ENCODE data around the gene FAM89A. TPM values are rescaled to one million over a fixed set of nuclear protein-coding genes. Genes with fewer than 3 reads are reported as not detected.

The FAM89A gene
- total RNA-seq, 1 experiment from 2014 or later = 1.5 TPM

DNA sequence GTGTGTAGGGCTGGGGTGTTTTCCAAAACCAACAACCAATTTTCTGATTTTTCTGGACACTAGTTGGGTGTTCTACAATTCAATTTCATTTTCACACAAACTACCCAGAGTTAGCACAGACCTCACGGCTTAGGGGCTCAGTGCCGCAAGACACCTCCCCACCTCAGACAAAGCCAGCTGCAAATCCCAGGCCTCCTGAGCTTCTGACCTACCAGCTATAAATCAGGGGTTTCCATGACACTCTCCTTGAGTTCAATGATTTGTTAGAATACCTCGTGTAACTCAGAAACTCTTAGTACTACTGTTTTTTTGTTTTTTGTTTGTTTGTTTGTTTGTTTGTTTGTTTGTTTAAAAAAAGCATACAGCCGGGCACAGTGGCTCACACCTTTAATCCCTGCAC, 28.7 kb upstream of the FAM89A start:
- no CpG with 5 or more reads among the region's 4 CpGs for WGBS (ENCODE audit: extremely low coverage, insufficient read length, low lambda C conversion rate)
- no peaks in the 10 kb centered on the region for H3K27me3 ChIP-seq (ENCODE audit: insufficient read depth, low read length)
- H2BK15ac ChIP-seq (ENCODE audit: low read depth, low read length) = no peak overlapping the region
- no peak overlapping the region for H2BK12ac ChIP-seq (ENCODE audit: insufficient read length, low read depth, low read length)
- no peaks in the 10 kb centered on the region for H3K9me3 ChIP-seq (ENCODE audit: control insufficient read depth, low read depth, low read length)
- no peak overlapping the region for H3K27ac ChIP-seq (ENCODE audit: insufficient read length, low read depth, low read length)
- H4K5ac ChIP-seq (ENCODE audit: insufficient read length, low read depth, low read length) = no peak overlapping the region
- no peak overlapping the region for H3K14ac ChIP-seq (ENCODE audit: insufficient read depth, low read length)
- H3K36me3 Mint-ChIP-seq (ENCODE audit: insufficient read depth in 1 of 3, low read depth in 3 of 3) = peaks cover 0 to 4% (median 0%) of the 10 kb centered on the region in 3 experiments; a peak in 2 of 7 replicates
- H4K20me1 ChIP-seq (ENCODE audit: control insufficient read depth, insufficient read depth, insufficient read length) = no peaks in the 10 kb centered on the region
- no peak overlapping the region for H3K56ac ChIP-seq (ENCODE audit: insufficient read length, low read depth, low read length)
- no peak overlapping the region for H2AFZ ChIP-seq (ENCODE audit: low read length)
- H3K27ac Mint-ChIP-seq = no peak overlapping the region
- H3K79me2 ChIP-seq (ENCODE audit: insufficient read depth, low read length) = no peaks in the 10 kb centered on the region
- H2BK5ac ChIP-seq (ENCODE audit: insufficient read length, low read length) = no peak overlapping the region
- peaks cover 7 to 14% of the 10 kb centered on the region in 2 experiments for H3K4me1 Mint-ChIP-seq
- TF ChIP-seq CTCF (conservative IDR thresholded peaks at IDR 0.05) = no peak
- no peak overlapping the region for H3T11ph ChIP-seq (ENCODE audit: low read length)
- peaks cover 3 to 4% of the 10 kb centered on the region in 2 experiments; a peak in 4 of 5 replicates for H3K9me3 Mint-ChIP-seq
- no peak overlapping the region for H2AK5ac ChIP-seq (ENCODE audit: insufficient read length, low read length)
- H3K23ac ChIP-seq (ENCODE audit: insufficient read length, low read depth, low read length) = no peak overlapping the region
- no peaks in the 10 kb centered on the region for H3K23me2 ChIP-seq (ENCODE audit: insufficient read length, low read depth, low read length, poor library complexity, severe bottlenecking)
- H3K4ac ChIP-seq (ENCODE audit: low read depth, low read length) = no peak overlapping the region
- H2BK120ac ChIP-seq (ENCODE audit: low read depth, low read length, poor library complexity, severe bottlenecking) = no peak overlapping the region
- H3K79me1 ChIP-seq (ENCODE audit: insufficient read depth, low read depth, low read length, poor library complexity, severe bottlenecking) = no peaks in the 10 kb centered on the region
- no peak for DNase-seq
- no peak overlapping the region for H3K4me3 Mint-ChIP-seq
- no peaks in the 10 kb centered on the region for H3K4me1 ChIP-seq (ENCODE audit: insufficient read depth, low read length)
- peaks cover 92% of the 10 kb centered on the region for H3K27me3 Mint-ChIP-seq (ENCODE audit: low read depth)
- H3K18ac ChIP-seq (ENCODE audit: insufficient read length, low read depth, low read length) = no peak overlapping the region
- no peak overlapping the region for H4K91ac ChIP-seq (ENCODE audit: insufficient read length, low read depth, low read length)
- no peak overlapping the region for H2BK20ac ChIP-seq (ENCODE audit: low read depth, low read length, poor library complexity, severe bottlenecking)
- H4K8ac ChIP-seq (replicated peaks; ENCODE audit: insufficient read length, low read depth, low read length) = no peak overlapping the region
- no peak overlapping the region for H3K9ac ChIP-seq (ENCODE audit: extremely low read depth, insufficient read length, low read length)
- no peak overlapping the region for H3K4me2 ChIP-seq (ENCODE audit: insufficient read depth, insufficient read length, low read length)
